Aorta (tissue), 5 donors: Measurements from ENCODE around the gene PTPRN2. TPM values are rescaled to one million over a fixed set of nuclear protein-coding genes. Genes with fewer than 3 reads are reported as not detected.
A peak's percentile ranks its signal among the peaks of the same experiment; 100 is the strongest.

Source experiments
- ATAC-seq: fragments of 200-7000 bp; cut with Tn5 transposase; one replicate; pipeline ENCODE4 v1.9.1; 2022; ENCODE audit warnings: moderate library complexity; ENCODE audit not compliant: low FRiP score
- DNase-seq, 2 donors: peaks; one replicate each; pipeline ENCODE4 v3.0.0-alpha.2; 2020
- H3K27ac ChIP-seq, 2 donors: one replicate each; pipeline ENCODE4 v1.5.1; 2013; ENCODE audit warnings: low read length in 2 of 2, mild to moderate bottlenecking in 2 of 2, moderate library complexity in 2 of 2, control low read depth in 1 of 2, inconsistent platforms in 1 of 2, low read depth in 1 of 2
- H3K27me3 ChIP-seq, 2 donors: one replicate each; pipeline ENCODE4 v1.6.1; 2013; ENCODE audit warnings: control low read depth in 1 of 2, low read length in 1 of 2, mild to moderate bottlenecking in 1 of 2, moderate library complexity in 1 of 2; ENCODE audit not compliant: insufficient read depth in 2 of 2, control insufficient read depth in 1 of 2
- H3K36me3 ChIP-seq, 2 donors: one replicate each; pipeline ENCODE4 v1.6.1; 2013; ENCODE audit warnings: control low read depth in 1 of 2, low read length in 1 of 2, mild to moderate bottlenecking in 1 of 2; ENCODE audit not compliant: insufficient read depth in 2 of 2, control insufficient read depth in 1 of 2
- H3K4me1 ChIP-seq, 2 donors: one replicate each; pipeline ENCODE4 v1.6.1; 2013; ENCODE audit warnings: low read length in 2 of 2, control low read depth in 1 of 2, mild to moderate bottlenecking in 1 of 2, moderate library complexity in 1 of 2; ENCODE audit not compliant: insufficient read depth in 2 of 2, control insufficient read depth in 1 of 2
- H3K4me3 ChIP-seq, 2 donors: one replicate each; pipeline ENCODE4 v1.5.1; 2013; ENCODE audit warnings: low read length in 2 of 2, control low read depth in 1 of 2, mild to moderate bottlenecking in 1 of 2
- H3K9me3 ChIP-seq: one replicate; pipeline ENCODE4 v1.6.1; 2013; ENCODE audit warnings: mild to moderate bottlenecking, low read length; ENCODE audit not compliant: control insufficient read depth
- WGBS, 2 donors: extraction: QIAGEN DNeasy Blood & Tissue Kit; methylation state at CpG; one replicate each; pipeline ENCODE4 v1.1.7; 2013; 5-methylcytosine and 5-hydroxymethylcytosine counted together
- intact Hi-C, 2 donors: fragments of 100-400 bp; cut with DNase I; formaldehyde crosslinking; loops; one replicate each; pipeline versions ENCODE4 v1.14.2 to v1.15.0; 2022
- polyA plus RNA-seq, 2 donors: library from polyadenylated mRNA; stranded (reverse); fragments of 200-250 nt; gene quantifications; one replicate each; pipeline ENCODE4 v1.2.3, GENCODE V29; 2013
- total RNA-seq, 2 donors: library from RNA; stranded (reverse); fragmentation: NEBNext Ultra II Directional; extraction: Animal tissue kit (Norgen Biotek cat#: 25700); gene quantifications; one replicate each; pipeline ENCODE4 v1.2.1, GENCODE V29; 2021
- donor health status: healthy with polysubstance abuse.
- donor health status: Bipolar disorder and iron deficiency.
- donor health status: DM: no; HTN: no; CAD: no.
- donor health status: DM: no; HTN: no; CAD: no.
- donor health status: DM: yes; HTN: yes; CAD: no.

Gene PTPRN2
- total and polyA plus RNA-seq, 4 donors: 0.67 to 3.3 (median 1.4) TPM

GRCh38 chr7:157827045-157827862 is 760.4 kb downstream of the PTPRN2 start:
- 82 to 83% methylated on average over 23 of the region's 23 CpGs for WGBS, 2 donors
- Histone ChIP-seq H3K27me3 (no peaks in the 10 kb centered on the region), H3K4me1 (no peaks in the 10 kb centered on the region), H3K9me3 (no peaks in the 10 kb centered on the region), H3K36me3 (no peaks in the 10 kb centered on the region), H3K4me3 (no peak overlapping the region), H3K27ac (no peak overlapping the region)
- DNase-seq (peak; percentile 12 to 47), ATAC-seq (no peak)
- intact Hi-C loops: no loop called here

GRCh38 chr7:157826566-157826965 is 761.1 kb downstream of the PTPRN2 start:
- no peak for ATAC-seq

GRCh38 chr7:157825325-157825724 is 762.3 kb downstream of the PTPRN2 start:
- intact Hi-C loops: no loop called here
- WGBS, 2 donors: 65 to 67% methylated on average over 6 of the region's 6 CpGs

More at GRCh38 chr7:157826566-157826965, 761.1 kb downstream of the PTPRN2 start:
- H3K4me1 ChIP-seq: no peaks in the 10 kb centered on the region
- no peaks in the 10 kb centered on the region for H3K36me3 ChIP-seq
- no peak overlapping the region for H3K4me3 ChIP-seq
- 94 to 95% methylated on average over 17 of the region's 17 CpGs for WGBS, 2 donors
- no peak overlapping the region for H3K27ac ChIP-seq
- intact Hi-C loops: no loop called here
- no peaks in the 10 kb centered on the region for H3K27me3 ChIP-seq
- H3K9me3 ChIP-seq: no peaks in the 10 kb centered on the region
- peak; percentile 38 to 62 for DNase-seq

GRCh38 chr7:157824819-157825121 is 762.9 kb downstream of the PTPRN2 start:
- Histone ChIP-seq H3K27ac (no peak overlapping the region), H3K4me3 (no peak overlapping the region), H3K4me1 (no peaks in the 10 kb centered on the region), H3K27me3 (no peaks in the 10 kb centered on the region), H3K9me3 (no peaks in the 10 kb centered on the region), H3K36me3 (no peaks in the 10 kb centered on the region)
- WGBS, 2 donors: 86 to 88% methylated on average over 8 of the region's 8 CpGs
- ATAC-seq (no peak), DNase-seq (peak in 1 of 2 donors; percentile 21)
- intact Hi-C loops: no loop called here

More at GRCh38 chr7:157825325-157825724, 762.3 kb downstream of the PTPRN2 start:
- Histone ChIP-seq H3K9me3 (no peaks in the 10 kb centered on the region), H3K4me1 (no peaks in the 10 kb centered on the region), H3K4me3 (no peak overlapping the region), H3K27ac (no peak overlapping the region), H3K27me3 (no peaks in the 10 kb centered on the region), H3K36me3 (no peaks in the 10 kb centered on the region)
- ATAC-seq (no peak), DNase-seq (no peak)

- Histone ChIP-seq H3K4me1 (no peaks in the 10 kb centered on the region), H3K27ac (no peak overlapping the region), H3K36me3 (no peaks in the 10 kb centered on the region), H3K4me3 (no peak overlapping the region), H3K9me3 (no peaks in the 10 kb centered on the region), H3K27me3 (no peaks in the 10 kb centered on the region)
- WGBS, 2 donors: 80 to 83% methylated on average over 17 to 18 of the region's 18 CpGs
- intact Hi-C loops: no loop called here
- ATAC-seq: no peak
- peak; percentile 17 to 58 for DNase-seq
Observed at GRCh38 chr7:157824011-157824818, 763.4 kb downstream of the PTPRN2 start.

GRCh38 chr7:157822688-157823031 is 765.0 kb downstream of the PTPRN2 start:
- Histone ChIP-seq H3K4me3 (no peak overlapping the region), H3K27ac (no peak overlapping the region), H3K9me3 (no peaks in the 10 kb centered on the region), H3K4me1 (no peaks in the 10 kb centered on the region), H3K27me3 (no peaks in the 10 kb centered on the region), H3K36me3 (no peaks in the 10 kb centered on the region)
- intact Hi-C loops: no loop called here
- DNase-seq (no peak), ATAC-seq (no peak)
- WGBS, 2 donors: 81 to 86% methylated on average over 1 of the region's 1 CpG

GRCh38 chr7:157821959-157822687 is 765.5 kb downstream of the PTPRN2 start:
- intact Hi-C loops: no loop called here
- ATAC-seq: no peak
- Histone ChIP-seq H3K9me3 (no peaks in the 10 kb centered on the region), H3K4me3 (no peak overlapping the region), H3K36me3 (no peaks in the 10 kb centered on the region), H3K4me1 (no peaks in the 10 kb centered on the region), H3K27me3 (no peaks in the 10 kb centered on the region), H3K27ac (no peak overlapping the region)
- DNase-seq: no peak
- 80 to 82% methylated on average over 3 of the region's 3 CpGs for whole genome bisulfite sequencing, 2 donors

- ATAC-seq (no peak), DNase-seq (peak; percentile 19 to 56)
Observed at GRCh38 chr7:157820796-157821195, 766.8 kb downstream of the PTPRN2 start.

More at GRCh38 chr7:157820796-157821195, 766.8 kb downstream of the PTPRN2 start:
- Histone ChIP-seq H3K9me3 (no peaks in the 10 kb centered on the region), H3K36me3 (no peaks in the 10 kb centered on the region), H3K4me3 (no peak overlapping the region), H3K27me3 (no peaks in the 10 kb centered on the region), H3K4me1 (no peaks in the 10 kb centered on the region), H3K27ac (no peak overlapping the region)
- intact Hi-C loops: no loop called here
- 74 to 75% methylated on average over 4 of the region's 4 CpGs for WGBS, 2 donors
